Esophagus squamous epithelium (tissue), 4 donors: ENCODE measurements around the gene RBM17.

Source experiments
- CTCF ChIP-seq, 6 experiments: fragments of 450-650 bp in 4 of 6; fragments of 200-600 bp in 2 of 6; sonication (generic) in 2 of 6; IDR thresholded peaks; one replicate each; pipeline ENCODE4 v1.5.1; 2016 to 2019; ENCODE audit warnings: antibody characterized with exemption in 6 of 6, mild to moderate bottlenecking in 4 of 6, moderate library complexity in 4 of 6
- POLR2A ChIP-seq, 4 donors: fragments of 450-650 bp; IDR thresholded peaks; one replicate each; pipeline ENCODE4 v1.6.1; 2017; ENCODE audit warnings: antibody characterized with exemption in 4 of 4, mild to moderate bottlenecking in 4 of 4, moderate library complexity in 3 of 4

GRCh38 chr10:6100370-6100769 lies 11.5 kb downstream of the RBM17 start:
- TF ChIP-seq CTCF (IDR thresholded peaks at IDR 0.05) (no peak), POLR2A (IDR thresholded peaks at IDR 0.05) (no peak)
